Aorta (tissue), 5 donors: ENCODE data around the gene JOSD1. TPM values are rescaled to one million over a fixed set of nuclear protein-coding genes. Genes with fewer than 3 reads are reported as not detected.
A peak's percentile ranks its signal among the peaks of the same experiment; 100 is the strongest.
"Not testable (repeated sequence)": the region's sequence is repeated elsewhere in the genome, so short reads cannot be mapped to it uniquely, and the experiment has no call there.

Experiments
- ATAC-seq: fragments of 200-7000 bp; cut with Tn5 transposase; one replicate; pipeline ENCODE4 v1.9.1; 2022; ENCODE audit warnings: moderate library complexity; ENCODE audit not compliant: low FRiP score
- DNase-seq, 2 donors: peaks; one replicate each; pipeline ENCODE4 v3.0.0-alpha.2; 2020
- H3K27ac ChIP-seq, 2 donors: one replicate each; pipeline ENCODE4 v1.5.1; 2013; ENCODE audit warnings: low read length in 2 of 2, mild to moderate bottlenecking in 2 of 2, moderate library complexity in 2 of 2, control low read depth in 1 of 2, inconsistent platforms in 1 of 2, low read depth in 1 of 2
- H3K27me3 ChIP-seq, 2 donors: one replicate each; pipeline ENCODE4 v1.6.1; 2013; ENCODE audit warnings: control low read depth in 1 of 2, low read length in 1 of 2, mild to moderate bottlenecking in 1 of 2, moderate library complexity in 1 of 2; ENCODE audit not compliant: insufficient read depth in 2 of 2, control insufficient read depth in 1 of 2
- H3K36me3 ChIP-seq, 2 donors: one replicate each; pipeline ENCODE4 v1.6.1; 2013; ENCODE audit warnings: control low read depth in 1 of 2, low read length in 1 of 2, mild to moderate bottlenecking in 1 of 2; ENCODE audit not compliant: insufficient read depth in 2 of 2, control insufficient read depth in 1 of 2
- H3K4me1 ChIP-seq, 2 donors: one replicate each; pipeline ENCODE4 v1.6.1; 2013; ENCODE audit warnings: low read length in 2 of 2, control low read depth in 1 of 2, mild to moderate bottlenecking in 1 of 2, moderate library complexity in 1 of 2; ENCODE audit not compliant: insufficient read depth in 2 of 2, control insufficient read depth in 1 of 2
- H3K4me3 ChIP-seq, 2 donors: one replicate each; pipeline ENCODE4 v1.5.1; 2013; ENCODE audit warnings: low read length in 2 of 2, control low read depth in 1 of 2, mild to moderate bottlenecking in 1 of 2
- H3K9me3 ChIP-seq: one replicate; pipeline ENCODE4 v1.6.1; 2013; ENCODE audit warnings: mild to moderate bottlenecking, low read length; ENCODE audit not compliant: control insufficient read depth
- WGBS, 2 donors: extraction: QIAGEN DNeasy Blood & Tissue Kit; methylation state at CpG; one replicate each; pipeline ENCODE4 v1.1.7; 2013; 5-methylcytosine and 5-hydroxymethylcytosine counted together
- intact Hi-C, 2 donors: fragments of 100-400 bp; cut with DNase I; formaldehyde crosslinking; loops; one replicate each; pipeline versions ENCODE4 v1.14.2 to v1.15.0; 2022
- polyA plus RNA-seq, 2 donors: library from polyadenylated mRNA; stranded (reverse); fragments of 200-250 nt; gene quantifications; one replicate each; pipeline ENCODE4 v1.2.3, GENCODE V29; 2013
- total RNA-seq, 2 donors: library from RNA; stranded (reverse); fragmentation: NEBNext Ultra II Directional; extraction: Animal tissue kit (Norgen Biotek cat#: 25700); gene quantifications; one replicate each; pipeline ENCODE4 v1.2.1, GENCODE V29; 2021
- donor health status: healthy with polysubstance abuse.
- donor health status: Bipolar disorder and iron deficiency.
- donor health status: DM: no; HTN: no; CAD: no.
- donor health status: DM: no; HTN: no; CAD: no.
- donor health status: DM: yes; HTN: yes; CAD: no.

Gene JOSD1
- total and polyA plus RNA-seq, 4 donors: 19.7 to 54.7 (median 42.0) TPM

GRCh38 chr22:38644245-38644644, 56.5 kb downstream of the JOSD1 start:
- H3K9me3 ChIP-seq, H3K4me1 ChIP-seq, H3K36me3 ChIP-seq, intact Hi-C loops, DNase-seq, H3K27ac ChIP-seq, H3K4me3 ChIP-seq, H3K27me3 ChIP-seq: not testable (repeated sequence)
- 95 to 97% methylated on average over 5 of the region's 5 CpGs for WGBS, 2 donors
- ATAC-seq: peak; percentile 100

GRCh38 chr22:38641476-38642040, 59.2 kb downstream of the JOSD1 start:
- no peaks in the 10 kb centered on the region for H3K27me3 ChIP-seq
- no peaks in the 10 kb centered on the region for H3K36me3 ChIP-seq
- no peak overlapping the region for H3K27ac ChIP-seq
- intact Hi-C loops: no loop called here
- H3K9me3 ChIP-seq: no peaks in the 10 kb centered on the region
- no peak for DNase-seq
- H3K4me1 ChIP-seq: no peaks in the 10 kb centered on the region
- no peak for ATAC-seq
- 91 to 94% methylated on average over 13 of the region's 13 CpGs for WGBS, 2 donors
- H3K4me3 ChIP-seq: no peak overlapping the region

- no peak overlapping the region for H3K4me3 ChIP-seq
- H3K36me3 ChIP-seq: no peaks in the 10 kb centered on the region
- H3K9me3 ChIP-seq: no peaks in the 10 kb centered on the region
- H3K27ac ChIP-seq: no peak overlapping the region
- intact Hi-C loops: no loop called here
- no peaks in the 10 kb centered on the region for H3K27me3 ChIP-seq
- no peak for ATAC-seq
- no peak for DNase-seq
- no peaks in the 10 kb centered on the region for H3K4me1 ChIP-seq
- 51 to 72% methylated on average over 3 of the region's 3 CpGs for WGBS, 2 donors
Measured at GRCh38 chr22:38638728-38639127, 62.0 kb downstream of the JOSD1 start.

GRCh38 chr22:38638216-38638615, 62.5 kb downstream of the JOSD1 start:
- 91 to 97% methylated on average over 2 of the region's 2 CpGs for whole genome bisulfite sequencing, 2 donors
- intact Hi-C loops: no loop called here

More at GRCh38 chr22:38638216-38638615, 62.5 kb downstream of the JOSD1 start:
- DNase-seq (no peak), ATAC-seq (no peak)
- no peak overlapping the region for H3K4me3 ChIP-seq
- no peaks in the 10 kb centered on the region for H3K27me3 ChIP-seq
- no peak overlapping the region for H3K27ac ChIP-seq
- no peaks in the 10 kb centered on the region for H3K4me1 ChIP-seq
- no peaks in the 10 kb centered on the region for H3K9me3 ChIP-seq
- H3K36me3 ChIP-seq: no peaks in the 10 kb centered on the region

Other genes with a start within 250 kb of the JOSD1 start
- not detected for gene KCNJ4, start 245.7 kb downstream of the JOSD1 start, total RNA-seq
- not detected for gene KCNJ4, start 245.7 kb downstream of the JOSD1 start, polyA plus RNA-seq
- 10 to 100 TPM; 12.9 to 24.0 TPM for gene KDELR3, start 232.8 kb downstream of the JOSD1 start, total RNA-seq
- 10 to 100 TPM; 17.6 to 25.8 TPM for gene KDELR3, start 232.8 kb downstream of the JOSD1 start, polyA plus RNA-seq
- 100 to 1,000 TPM; 377 to 555 TPM for gene DDX17, start 194.6 kb downstream of the JOSD1 start, total RNA-seq
- gene DDX17, start 194.6 kb downstream of the JOSD1 start, polyA plus RNA-seq: 100 to 1,000 TPM in 1 of 2 donors, 10 to 100 TPM in 1; 50.0 to 355 TPM
- 1 to 10 TPM; 1.5 TPM for gene DMC1, start 130.8 kb downstream of the JOSD1 start, total RNA-seq
- 1 to 10 TPM in 1 of 2 donors, under 1 TPM in 1; 0.84 to 2.5 TPM for gene DMC1, start 130.8 kb downstream of the JOSD1 start, polyA plus RNA-seq
- gene FAM227A, start 44.6 kb downstream of the JOSD1 start, total RNA-seq: 1 to 10 TPM in 1 of 2 donors, under 1 TPM in 1; 0.78 to 1.3 TPM
- gene FAM227A, start 44.6 kb downstream of the JOSD1 start, polyA plus RNA-seq: under 1 TPM in 1 of 2 donors, not detected in 1; 0.56 TPM
- 10 to 100 TPM; 24.0 to 35.2 TPM for gene CBY1, start 44.3 kb downstream of the JOSD1 start, total RNA-seq
- 10 to 100 TPM; 64.6 to 66.5 TPM for gene CBY1, start 44.3 kb downstream of the JOSD1 start, polyA plus RNA-seq
- 10 to 100 TPM; 36.0 to 39.2 TPM for gene TOMM22, start 19.0 kb downstream of the JOSD1 start, total RNA-seq
- gene TOMM22, start 19.0 kb downstream of the JOSD1 start, polyA plus RNA-seq: 10 to 100 TPM; 28.9 to 42.4 TPM
- gene GTPBP1, start 5.0 kb upstream of the JOSD1 start, total RNA-seq: 10 to 100 TPM; 49.5 to 59.2 TPM
- 10 to 100 TPM; 10.5 to 21.6 TPM for gene GTPBP1, start 5.0 kb upstream of the JOSD1 start, polyA plus RNA-seq
- 100 to 1,000 TPM; 275 to 495 TPM for gene SUN2, start 55.1 kb upstream of the JOSD1 start, total RNA-seq
- 100 to 1,000 TPM in 1 of 2 donors, 10 to 100 TPM in 1; 95.4 to 303 TPM for gene SUN2, start 55.1 kb upstream of the JOSD1 start, polyA plus RNA-seq
- gene DNAL4, start 93.2 kb upstream of the JOSD1 start, total RNA-seq: 10 to 100 TPM in 1 of 2 donors, 1 to 10 TPM in 1; 8.2 to 10.8 TPM
- gene DNAL4, start 93.2 kb upstream of the JOSD1 start, polyA plus RNA-seq: 10 to 100 TPM in 1 of 2 donors, 1 to 10 TPM in 1; 8.8 to 14.3 TPM
- gene NPTXR, start 143.1 kb upstream of the JOSD1 start, total RNA-seq: 10 to 100 TPM; 16.5 to 21.9 TPM
- 10 to 100 TPM in 1 of 2 donors, 1 to 10 TPM in 1; 6.1 to 11.3 TPM for gene NPTXR, start 143.1 kb upstream of the JOSD1 start, polyA plus RNA-seq
- 100 to 1,000 TPM in 1 of 2 donors, 10 to 100 TPM in 1; 97.2 to 104 TPM for gene CBX6, start 171.3 kb upstream of the JOSD1 start, total RNA-seq
- gene CBX6, start 171.3 kb upstream of the JOSD1 start, polyA plus RNA-seq: 10 to 100 TPM; 17.5 to 38.9 TPM